Subcutaneous abdominal adipose tissue (tissue), 5 donors: Measurements from ENCODE around the gene NELL1.

ENCODE experiments used
- H3K27ac ChIP-seq: one replicate; pipeline ENCODE4 v1.7.0; 2013; ENCODE audit warnings: low read depth, mild to moderate bottlenecking, inconsistent platforms, low read length, moderate library complexity
- H3K27me3 ChIP-seq, 5 donors: one replicate each; pipeline ENCODE4 v1.7.0; 2013; ENCODE audit warnings: low read length in 5 of 5, inconsistent platforms in 1 of 5; ENCODE audit not compliant: control insufficient read depth in 5 of 5, insufficient read depth in 4 of 5
- H3K36me3 ChIP-seq, 5 donors: one replicate each; pipeline ENCODE4 v1.7.0; 2013; ENCODE audit warnings: low read length in 5 of 5; ENCODE audit not compliant: control insufficient read depth in 5 of 5, insufficient read depth in 5 of 5
- H3K4me1 ChIP-seq, 5 donors: one replicate each; pipeline ENCODE4 v1.7.0; 2013; ENCODE audit warnings: low read length in 5 of 5, mild to moderate bottlenecking in 3 of 5, moderate library complexity in 1 of 5; ENCODE audit not compliant: control insufficient read depth in 5 of 5, insufficient read depth in 5 of 5
- H3K4me3 ChIP-seq, 5 donors: one replicate each; pipeline ENCODE4 v1.7.0; 2013; ENCODE audit warnings: low read length in 5 of 5, low read depth in 1 of 5
- H3K9ac ChIP-seq, 5 donors: one replicate each; pipeline ENCODE4 v1.7.0; 2013; ENCODE audit warnings: low read length in 5 of 5, mild to moderate bottlenecking in 4 of 5, moderate library complexity in 3 of 5
- H3K9me3 ChIP-seq, 5 donors: one replicate each; pipeline ENCODE4 v1.7.0; 2013; ENCODE audit warnings: low read length in 5 of 5; ENCODE audit not compliant: control insufficient read depth in 5 of 5
- donor health status: healthy.
- donor health status: healthy.
- donor health status: healthy.
- donor health status: healthy.
- donor health status: healthy.

NELL1 gene

DNA sequence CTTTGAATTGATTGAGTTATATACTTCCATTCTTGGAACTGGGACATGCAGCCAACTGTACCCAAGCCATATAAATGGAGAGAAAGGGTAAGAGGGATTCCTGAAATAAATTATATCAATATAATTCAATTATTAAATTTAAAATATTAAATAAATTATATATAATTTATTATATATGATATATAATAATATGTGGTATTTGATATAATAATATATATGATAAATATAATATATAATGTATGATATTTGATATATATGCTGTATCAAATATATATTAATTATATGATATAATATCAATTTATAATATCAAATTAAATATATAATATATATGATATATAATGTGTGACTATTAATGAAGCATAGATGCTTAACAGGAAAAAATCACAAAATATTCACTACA is 677.0 kb downstream of the NELL1 start:
- H3K9ac ChIP-seq, result no peak overlapping the region
- no peaks in the 10 kb centered on the region for H3K9me3 ChIP-seq
- no peaks in the 10 kb centered on the region for H3K27me3 ChIP-seq
- H3K4me1 ChIP-seq, result no peaks in the 10 kb centered on the region
- no peak overlapping the region for H3K27ac ChIP-seq
- no peaks in the 10 kb centered on the region for H3K36me3 ChIP-seq
- no peak overlapping the region for H3K4me3 ChIP-seq

DNA sequence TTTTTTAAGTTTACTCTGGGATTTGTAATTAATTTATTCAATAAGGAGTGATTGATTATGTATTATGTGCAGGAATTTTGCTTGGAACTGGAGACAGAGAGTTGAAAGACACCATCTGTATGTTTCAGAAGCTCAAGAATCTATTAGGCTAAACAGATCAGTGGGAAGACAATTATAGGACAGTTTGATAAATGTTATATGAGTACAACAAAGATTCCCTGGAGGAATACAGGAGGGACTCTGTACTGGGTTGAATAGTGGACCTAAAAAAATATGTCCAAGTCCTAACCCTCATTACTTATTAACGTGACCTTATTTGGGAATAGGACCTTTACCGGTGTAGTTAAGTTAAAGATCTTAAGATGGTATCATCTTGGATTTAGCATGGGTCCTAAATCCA is 681.2 kb downstream of the NELL1 start:
- no peaks in the 10 kb centered on the region for H3K9me3 ChIP-seq
- no peaks in the 10 kb centered on the region for H3K27me3 ChIP-seq
- H3K9ac ChIP-seq, result no peak overlapping the region
- no peak overlapping the region for H3K27ac ChIP-seq
- no peaks in the 10 kb centered on the region for H3K4me1 ChIP-seq
- no peak overlapping the region for H3K4me3 ChIP-seq
- no peaks in the 10 kb centered on the region for H3K36me3 ChIP-seq

- Histone ChIP-seq H3K9ac (no peak overlapping the region), H3K9me3 (no peaks in the 10 kb centered on the region), H3K27me3 (no peaks in the 10 kb centered on the region), H3K4me1 (no peaks in the 10 kb centered on the region), H3K4me3 (no peak overlapping the region), H3K27ac (no peak overlapping the region), H3K36me3 (no peaks in the 10 kb centered on the region)
Observed at GRCh38 chr11:21353425-21353824, 684.0 kb downstream of the NELL1 start.

- H3K4me1 ChIP-seq, result no peaks in the 10 kb centered on the region
- no peak overlapping the region for H3K9ac ChIP-seq
- H3K27ac ChIP-seq, result no peak overlapping the region
- peaks cover 0 to 6% (median 0%) of the 10 kb centered on the region in 5 donors for H3K9me3 ChIP-seq
- no peaks in the 10 kb centered on the region for H3K27me3 ChIP-seq
- no peaks in the 10 kb centered on the region for H3K36me3 ChIP-seq
- H3K4me3 ChIP-seq, result no peak overlapping the region
Observed at GRCh38 chr11:21364866-21365624, 695.7 kb downstream of the NELL1 start.

- H3K27me3 ChIP-seq, result no peaks in the 10 kb centered on the region
- no peak overlapping the region for H3K9ac ChIP-seq
- H3K4me3 ChIP-seq, result no peak overlapping the region
- H3K36me3 ChIP-seq, result no peaks in the 10 kb centered on the region
- no peak overlapping the region for H3K27ac ChIP-seq
- H3K4me1 ChIP-seq, result no peaks in the 10 kb centered on the region
- no peaks in the 10 kb centered on the region for H3K9me3 ChIP-seq
Observed at GRCh38 chr11:21369947-21370346, 700.6 kb downstream of the NELL1 start.

DNA sequence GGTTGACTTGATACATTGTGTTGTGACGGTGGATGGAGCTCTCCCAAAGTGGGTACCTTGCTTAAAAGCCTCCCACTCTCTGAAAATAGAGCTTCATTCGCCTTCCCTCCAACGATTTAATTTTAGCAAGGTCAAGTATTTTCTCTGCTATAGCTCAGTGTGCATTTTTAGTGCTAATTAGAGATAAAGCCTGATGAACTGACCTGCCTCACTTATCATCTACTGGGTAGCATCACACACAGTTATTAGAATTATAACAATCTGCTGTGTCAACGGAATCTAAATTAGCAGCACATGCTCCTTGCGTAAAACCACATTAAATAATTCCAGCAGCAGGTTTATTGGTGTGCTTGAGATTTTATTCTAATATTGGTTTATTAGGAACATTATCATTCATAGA is 701.7 kb downstream of the NELL1 start:
- H3K4me3 ChIP-seq, result no peak overlapping the region
- H3K9me3 ChIP-seq, result no peaks in the 10 kb centered on the region
- H3K9ac ChIP-seq, result no peak overlapping the region
- no peaks in the 10 kb centered on the region for H3K36me3 ChIP-seq
- H3K4me1 ChIP-seq, result no peaks in the 10 kb centered on the region
- H3K27ac ChIP-seq, result no peak overlapping the region
- H3K27me3 ChIP-seq, result no peaks in the 10 kb centered on the region

- no peak overlapping the region for H3K9ac ChIP-seq
- no peaks in the 10 kb centered on the region for H3K4me1 ChIP-seq
- no peaks in the 10 kb centered on the region for H3K27me3 ChIP-seq
- no peak overlapping the region for H3K4me3 ChIP-seq
- H3K9me3 ChIP-seq, result peaks cover 0 to 3% (median 0%) of the 10 kb centered on the region in 5 donors
- no peaks in the 10 kb centered on the region for H3K36me3 ChIP-seq
- H3K27ac ChIP-seq, result no peak overlapping the region
Observed at GRCh38 chr11:21372672-21373071, 703.3 kb downstream of the NELL1 start.

DNA sequence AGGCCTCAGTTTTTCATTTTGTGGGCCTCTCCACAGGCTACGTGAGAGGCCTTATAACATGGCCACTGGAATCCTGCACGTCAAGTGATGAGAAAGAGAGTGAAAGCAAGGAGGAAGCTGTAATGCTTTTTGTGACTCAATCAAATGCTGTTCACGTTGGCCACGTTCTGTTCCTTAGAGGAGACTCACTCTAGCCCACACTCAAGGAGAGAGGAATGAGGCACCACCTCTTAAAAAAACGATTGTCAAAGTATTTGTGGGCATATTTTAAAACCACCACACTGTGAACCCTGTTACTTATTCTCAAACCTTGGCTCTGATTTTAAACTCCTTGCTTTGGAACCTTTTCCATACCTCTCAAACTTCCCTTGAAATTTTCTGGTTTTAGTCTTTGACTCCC is 705.0 kb downstream of the NELL1 start:
- no peak overlapping the region for H3K9ac ChIP-seq
- H3K36me3 ChIP-seq, result no peaks in the 10 kb centered on the region
- no peak overlapping the region for H3K27ac ChIP-seq
- H3K9me3 ChIP-seq, result peaks cover 0 to 3% (median 0%) of the 10 kb centered on the region in 5 donors
- H3K27me3 ChIP-seq, result no peaks in the 10 kb centered on the region
- no peaks in the 10 kb centered on the region for H3K4me1 ChIP-seq
- no peak overlapping the region for H3K4me3 ChIP-seq

DNA sequence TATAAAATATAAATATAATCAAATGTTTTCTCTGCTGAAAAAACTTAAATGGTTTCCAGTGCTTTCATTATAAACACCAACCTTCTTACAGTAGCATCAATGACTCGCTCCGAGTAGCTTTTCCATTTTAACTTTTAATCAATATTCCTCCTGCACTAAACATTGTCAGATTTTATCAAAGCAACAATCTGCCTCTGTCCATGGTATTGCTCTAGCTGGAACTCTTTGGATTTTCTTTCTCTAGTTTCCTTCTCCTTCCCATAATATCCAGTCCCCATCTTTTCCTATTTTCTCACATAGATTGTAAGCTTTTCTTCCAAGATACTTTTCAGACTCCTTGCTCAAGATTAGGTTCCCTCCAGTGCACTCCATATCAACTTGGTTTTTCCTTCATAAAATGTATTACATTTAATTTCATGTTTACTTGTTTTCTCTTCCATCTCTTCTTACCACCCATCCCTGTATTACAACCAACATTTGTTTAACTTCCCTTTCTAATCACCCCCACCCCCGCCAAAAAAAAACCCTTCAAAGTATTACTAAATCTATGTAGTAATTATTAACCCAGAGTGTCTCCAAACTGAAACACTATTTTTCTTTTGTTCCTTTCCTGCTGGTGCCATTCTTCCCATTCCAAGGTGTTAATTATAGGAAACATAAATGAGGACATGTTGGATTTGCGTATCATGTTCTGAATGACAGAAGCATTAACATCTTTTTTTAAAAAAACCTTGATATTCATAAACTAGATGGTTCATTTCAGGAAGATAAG is 716.5 kb downstream of the NELL1 start:
- H3K27ac ChIP-seq, result no peak overlapping the region

GRCh38 chr11:21390430-21390829 is 721.0 kb downstream of the NELL1 start:
- H3K36me3 ChIP-seq, result no peaks in the 10 kb centered on the region
- no peak overlapping the region for H3K9ac ChIP-seq
- peaks cover 0 to 3% (median 0%) of the 10 kb centered on the region in 5 donors for H3K4me1 ChIP-seq
- no peaks in the 10 kb centered on the region for H3K9me3 ChIP-seq
- no peaks in the 10 kb centered on the region for H3K27me3 ChIP-seq
- no peak overlapping the region for H3K27ac ChIP-seq
- H3K4me3 ChIP-seq, result no peak overlapping the region

More for the DNA sequence above, 716.5 kb downstream of the NELL1 start:
- H3K9ac ChIP-seq, result no peak overlapping the region
- H3K9me3 ChIP-seq, result peaks cover 0 to 2% (median 0%) of the 10 kb centered on the region in 5 donors
- no peaks in the 10 kb centered on the region for H3K27me3 ChIP-seq
- no peaks in the 10 kb centered on the region for H3K4me1 ChIP-seq
- H3K4me3 ChIP-seq, result no peak overlapping the region
- H3K36me3 ChIP-seq, result no peaks in the 10 kb centered on the region
